Measurements from ENCODE around the gene TBC1D2. TPM values are rescaled to one million over a fixed set of nuclear protein-coding genes. Genes with fewer than 3 reads are reported as not detected.

Gene TBC1D2
- total and polyA plus RNA-seq, 2 experiments from 2014 or later = 3.7 to 6.8 TPM

GRCh38 chr9:98214811-98215210, 40.6 kb downstream of the TBC1D2 start:
- H3K36me3 ChIP-seq (ENCODE audit: insufficient read depth) = no peaks in the 10 kb centered on the region; the same call in 1 of the 2 replicates
- no peak overlapping the region for H3K4me2 ChIP-seq
- no peaks in the 10 kb centered on the region for H3K79me2 ChIP-seq (replicated peaks; ENCODE audit: insufficient read depth)
- Mint-ChIP-seq H3K27me3 (ENCODE audit: insufficient read depth, low read depth, poor library complexity) (peaks cover 14% of the 10 kb centered on the region), H3K36me3 (ENCODE audit: low read depth) (peaks cover 26% of the 10 kb centered on the region), H3K4me3 (no peak overlapping the region), H3K9me3 (0 out of 3 replicates have a peak, but pooled peaks cover under 1% of the 10 kb centered on the region), H3K27ac (peak overlapping the region; percentile 51; the same call in 1 of the 2 replicates), H3K4me1 (peaks cover 35% of the 10 kb centered on the region)
- TF ChIP-seq EZH2phosphoT487 (IDR thresholded peaks at IDR 0.05; ENCODE audit: unreplicated experiment) = no peak
- TF ChIP-seq ZNF114 (CRISPR knock-in tag; IDR thresholded peaks at IDR 0.05) = no peak
- no peak for TF ChIP-seq NANOG (IDR thresholded peaks at IDR 0.05; ENCODE audit: borderline replicate concordance)
- TF ChIP-seq POLR2AphosphoS5 (IDR thresholded peaks at IDR 0.05; ENCODE audit: low read depth) = no peak
- no peak overlapping the region for H3K4me3 ChIP-seq
- peaks cover 10% of the 10 kb centered on the region for H3F3A ChIP-seq (replicated peaks; ENCODE audit: low read depth)
- H3K27me3 ChIP-seq (ENCODE audit: insufficient read depth) = no peaks in the 10 kb centered on the region
- no peak for DNase-seq (ENCODE audit: low spot score)
- no peak overlapping the region for H3K27ac ChIP-seq (ENCODE audit: low read depth)
- H3K4me1 ChIP-seq (ENCODE audit: insufficient read depth) = peaks cover 21% of the 10 kb centered on the region
- no peaks in the 10 kb centered on the region; the same call in 1 of the 2 replicates for H4K20me1 ChIP-seq (replicated peaks; ENCODE audit: insufficient read depth)
- no peak overlapping the region for H2AFZ ChIP-seq
- ATAC-seq = no peak
- H3K9me2 ChIP-seq (ENCODE audit: insufficient read depth) = no peaks in the 10 kb centered on the region

- DNase-seq (ENCODE audit: low spot score) (no peak), ATAC-seq (no peak)
- H3K27me3 ChIP-seq (ENCODE audit: insufficient read depth) = no peaks in the 10 kb centered on the region
- Mint-ChIP-seq H3K36me3 (ENCODE audit: low read depth) (peaks cover 42% of the 10 kb centered on the region), H3K27me3 (ENCODE audit: insufficient read depth, low read depth, poor library complexity) (peaks cover 12% of the 10 kb centered on the region), H3K4me3 (no peak overlapping the region), H3K9me3 (peaks cover 16% of the 10 kb centered on the region), H3K27ac (no peak overlapping the region), H3K4me1 (peaks cover 24% of the 10 kb centered on the region)
- no peaks in the 10 kb centered on the region for H3K79me2 ChIP-seq (replicated peaks; ENCODE audit: insufficient read depth)
- H2AFZ ChIP-seq = no peak overlapping the region
- H3K4me2 ChIP-seq = no peak overlapping the region
- peaks cover 9% of the 10 kb centered on the region; the same call in 1 of the 2 replicates for H3K4me1 ChIP-seq (ENCODE audit: insufficient read depth)
- H4K20me1 ChIP-seq (replicated peaks; ENCODE audit: insufficient read depth) = no peaks in the 10 kb centered on the region; the same call in 1 of the 2 replicates
- no peaks in the 10 kb centered on the region for H3F3A ChIP-seq (replicated peaks; ENCODE audit: low read depth)
- no peaks in the 10 kb centered on the region; the same call in 1 of the 2 replicates for H3K36me3 ChIP-seq (ENCODE audit: insufficient read depth)
- no peak overlapping the region for H3K4me3 ChIP-seq
- H3K9me2 ChIP-seq (ENCODE audit: insufficient read depth) = no peaks in the 10 kb centered on the region
- TF ChIP-seq ZNF114 (CRISPR knock-in tag; IDR thresholded peaks at IDR 0.05) (no peak), ZNF331 (CRISPR knock-in tag; IDR thresholded peaks at IDR 0.05; ENCODE audit: low read depth) (no peak), NANOG (IDR thresholded peaks at IDR 0.05; ENCODE audit: borderline replicate concordance) (no peak), STAT1 (IDR thresholded peaks at IDR 0.05; ENCODE audit: unreplicated experiment) (no peak), POLR2AphosphoS5 (IDR thresholded peaks at IDR 0.05; ENCODE audit: low read depth) (no peak), EZH2 (IDR thresholded peaks at IDR 0.05; ENCODE audit: low read depth, unreplicated experiment) (no peak), JUNB (IDR thresholded peaks at IDR 0.05; ENCODE audit: unreplicated experiment) (no peak), CTCF (conservative IDR thresholded peaks at IDR 0.05; ENCODE audit: low read depth in 2 of 2) (no peak)
- H3K27ac ChIP-seq (ENCODE audit: low read depth) = no peak overlapping the region
These were observed 44.2 kb downstream of the TBC1D2 start for GRCh38 chr9:98211260-98211659.

GRCh38 chr9:98210435-98210834, 45.0 kb downstream of the TBC1D2 start:
- Histone ChIP-seq H3F3A (replicated peaks; ENCODE audit: low read depth) (no peaks in the 10 kb centered on the region), H3K4me2 (no peak overlapping the region), H3K4me1 (ENCODE audit: insufficient read depth) (peaks cover 14% of the 10 kb centered on the region; the same call in 1 of the 2 replicates), H3K36me3 (ENCODE audit: insufficient read depth) (no peaks in the 10 kb centered on the region; the same call in 1 of the 2 replicates), H3K27me3 (ENCODE audit: insufficient read depth) (no peaks in the 10 kb centered on the region), H2AFZ (no peak overlapping the region), H3K9me2 (ENCODE audit: insufficient read depth) (no peaks in the 10 kb centered on the region), H4K20me1 (replicated peaks; ENCODE audit: insufficient read depth) (no peaks in the 10 kb centered on the region; the same call in 1 of the 2 replicates), H3K79me2 (replicated peaks; ENCODE audit: insufficient read depth) (no peaks in the 10 kb centered on the region), H3K27ac (ENCODE audit: low read depth) (no peak overlapping the region), H3K4me3 (no peak overlapping the region)
- DNase-seq (ENCODE audit: low spot score) (no peak), ATAC-seq (no peak)
- H3K27me3 Mint-ChIP-seq (ENCODE audit: insufficient read depth, low read depth, poor library complexity) = peaks cover 10% of the 10 kb centered on the region
- H3K9me3 Mint-ChIP-seq = peaks cover 16% of the 10 kb centered on the region
- H3K27ac Mint-ChIP-seq = no peak overlapping the region
- H3K36me3 Mint-ChIP-seq (ENCODE audit: low read depth) = peaks cover 42% of the 10 kb centered on the region
- H3K4me3 Mint-ChIP-seq = no peak overlapping the region
- H3K4me1 Mint-ChIP-seq = peaks cover 20% of the 10 kb centered on the region
- no peak for TF ChIP-seq NANOG (IDR thresholded peaks at IDR 0.05; ENCODE audit: borderline replicate concordance)
